Inflammatory macrophage treated with lipopolysaccharide for 4 hours (primary cell): ENCODE measurements around the gene ID1.
"Not testable (repeated sequence)": the region's sequence is repeated elsewhere in the genome, so short reads cannot be mapped to it uniquely, and the experiment has no call there.

ENCODE experiments used
- DNase-seq: peaks from one replicate; pipeline ENCODE4 v3.0.0-alpha.2; 2020

ID1 gene

DNA sequence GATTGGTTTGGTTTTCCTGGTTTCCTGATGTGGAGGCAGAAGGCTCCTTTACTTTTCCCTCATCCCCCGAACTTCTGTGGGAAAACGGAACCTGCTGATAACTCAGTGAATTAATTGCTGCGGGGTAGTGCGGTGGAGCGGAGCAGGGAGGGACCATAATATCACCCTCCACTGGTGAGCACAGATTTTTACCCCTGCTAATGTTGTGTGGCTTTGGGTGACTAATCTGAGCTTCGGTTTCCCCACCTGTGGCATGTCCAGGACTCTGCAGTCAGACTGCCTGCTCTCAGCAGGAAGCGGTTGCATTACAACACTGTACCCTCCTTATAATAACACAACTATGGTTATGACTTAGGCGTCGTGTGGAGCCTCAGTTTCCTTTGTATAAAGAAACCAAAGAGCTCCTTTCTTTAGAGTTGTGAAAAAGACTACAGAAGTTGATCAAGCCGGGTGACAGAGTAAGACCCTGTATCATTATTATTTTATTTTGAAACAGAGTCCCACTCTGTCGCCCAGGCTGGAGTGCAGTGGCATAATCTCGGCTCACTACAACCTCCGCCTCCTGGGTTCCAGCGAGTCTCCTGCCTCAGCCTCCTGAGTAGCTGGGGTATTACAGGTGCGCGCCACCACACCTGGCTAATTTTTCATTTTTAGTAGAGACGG is 2.2 kb upstream of the ID1 start:
- DNase-seq: no peak

DNA sequence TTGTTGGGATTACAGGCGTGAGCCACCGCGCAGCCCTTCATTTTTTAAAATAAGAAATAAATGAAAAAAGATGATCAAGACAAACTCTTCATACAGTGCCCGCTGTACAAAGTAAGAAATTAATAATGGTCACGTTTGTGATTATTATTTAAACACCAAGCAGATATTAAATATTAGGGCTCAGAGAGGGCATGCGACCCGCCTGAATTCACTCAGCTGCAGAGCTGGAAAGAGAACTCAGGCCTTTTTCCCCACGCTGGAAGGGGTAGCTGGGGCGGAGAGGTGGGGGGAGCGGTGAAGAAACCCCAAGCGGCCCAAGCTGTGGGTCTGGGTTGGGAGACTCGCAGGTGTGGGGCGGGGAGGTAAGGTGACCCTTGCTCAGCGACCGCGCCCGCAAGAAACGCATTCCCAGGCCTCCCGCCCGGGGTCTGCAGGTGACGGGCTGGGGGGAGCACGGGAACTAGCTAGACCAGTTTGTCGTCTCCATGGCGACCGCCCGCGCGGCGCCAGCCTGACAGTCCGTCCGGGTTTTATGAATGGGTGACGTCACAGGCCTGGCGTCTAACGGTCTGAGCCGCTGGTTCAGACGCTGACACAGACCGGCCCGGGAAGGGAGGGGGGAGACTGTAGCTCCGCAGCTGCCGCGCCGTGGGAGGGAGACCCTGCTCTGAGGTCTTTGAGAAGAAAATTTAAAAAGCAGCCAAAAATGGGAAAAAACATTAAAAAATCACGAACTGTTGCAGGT is 1.1 kb upstream of the ID1 start:
- DNase-seq: peak; percentile 86

- no peak for DNase-seq
Measured at GRCh38 chr20:31604567-31605030, 490 bp upstream of the ID1 start.

DNA sequence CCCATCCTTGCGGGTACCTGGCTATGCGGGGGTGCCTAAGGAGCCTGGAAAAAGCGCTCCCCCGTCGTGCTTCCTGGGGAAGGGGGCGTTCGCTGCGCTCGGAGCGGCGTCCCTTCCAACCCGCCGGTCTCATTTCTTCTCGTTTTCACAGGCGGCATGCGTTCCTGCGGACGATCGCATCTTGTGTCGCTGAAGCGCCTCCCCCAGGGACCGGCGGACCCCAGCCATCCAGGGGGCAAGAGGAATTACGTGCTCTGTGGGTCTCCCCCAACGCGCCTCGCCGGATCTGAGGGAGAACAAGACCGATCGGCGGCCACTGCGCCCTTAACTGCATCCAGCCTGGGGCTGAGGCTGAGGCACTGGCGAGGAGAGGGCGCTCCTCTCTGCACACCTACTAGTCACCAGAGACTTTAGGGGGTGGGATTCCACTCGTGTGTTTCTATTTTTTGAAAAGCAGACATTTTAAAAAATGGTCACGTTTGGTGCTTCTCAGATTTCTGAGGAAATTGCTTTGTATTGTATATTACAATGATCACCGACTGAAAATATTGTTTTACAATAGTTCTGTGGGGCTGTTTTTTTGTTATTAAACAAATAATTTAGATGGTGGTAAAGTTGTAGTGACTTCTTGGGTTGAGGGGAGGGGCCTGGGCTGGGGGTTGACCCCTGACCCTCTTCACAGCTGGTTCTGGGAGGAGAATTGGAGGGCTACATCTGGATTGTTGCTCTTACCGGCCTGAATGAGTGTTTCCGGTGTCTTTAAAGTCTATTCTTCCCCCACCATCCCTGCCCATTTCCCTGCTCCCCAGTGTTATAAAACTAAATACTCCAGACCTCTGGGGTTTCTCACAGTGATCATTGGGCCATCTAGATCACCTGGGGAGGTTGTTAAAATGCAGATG is 1.1 kb downstream of the ID1 start:
- DNase-seq: no peak

GRCh38 chr20:31606804-31607639 is 1.9 kb downstream of the ID1 start:
- DNase-seq: no peak

DNA sequence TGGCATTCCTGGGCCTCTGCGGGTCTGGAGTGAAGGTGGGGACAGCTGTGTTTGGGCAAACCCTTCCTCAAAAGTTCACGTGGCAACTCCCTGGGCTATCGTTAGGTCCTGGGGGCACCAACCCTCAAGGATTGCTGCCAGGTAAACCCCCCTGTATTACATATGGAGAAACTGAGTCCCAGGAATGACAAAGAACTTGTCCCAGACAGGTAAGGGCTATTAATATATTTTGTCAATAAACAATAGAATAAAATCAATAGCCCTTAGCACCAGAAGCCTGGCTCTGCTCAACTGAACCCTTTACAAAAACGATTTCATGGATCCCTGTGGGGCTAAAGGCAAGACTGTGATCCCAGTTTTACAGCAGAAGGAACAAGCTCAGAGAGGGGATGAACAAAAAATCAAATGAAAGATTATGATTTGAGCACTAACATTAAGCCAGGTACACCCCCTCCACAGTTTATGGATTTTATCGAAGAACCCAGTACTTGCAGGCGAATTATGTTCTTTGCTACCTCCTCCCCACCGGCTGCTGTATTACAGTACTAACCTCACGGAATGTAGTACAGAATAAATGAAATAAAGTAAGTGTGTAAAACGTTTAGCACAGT is 2.7 kb downstream of the ID1 start:
- DNase-seq: no peak

DNA sequence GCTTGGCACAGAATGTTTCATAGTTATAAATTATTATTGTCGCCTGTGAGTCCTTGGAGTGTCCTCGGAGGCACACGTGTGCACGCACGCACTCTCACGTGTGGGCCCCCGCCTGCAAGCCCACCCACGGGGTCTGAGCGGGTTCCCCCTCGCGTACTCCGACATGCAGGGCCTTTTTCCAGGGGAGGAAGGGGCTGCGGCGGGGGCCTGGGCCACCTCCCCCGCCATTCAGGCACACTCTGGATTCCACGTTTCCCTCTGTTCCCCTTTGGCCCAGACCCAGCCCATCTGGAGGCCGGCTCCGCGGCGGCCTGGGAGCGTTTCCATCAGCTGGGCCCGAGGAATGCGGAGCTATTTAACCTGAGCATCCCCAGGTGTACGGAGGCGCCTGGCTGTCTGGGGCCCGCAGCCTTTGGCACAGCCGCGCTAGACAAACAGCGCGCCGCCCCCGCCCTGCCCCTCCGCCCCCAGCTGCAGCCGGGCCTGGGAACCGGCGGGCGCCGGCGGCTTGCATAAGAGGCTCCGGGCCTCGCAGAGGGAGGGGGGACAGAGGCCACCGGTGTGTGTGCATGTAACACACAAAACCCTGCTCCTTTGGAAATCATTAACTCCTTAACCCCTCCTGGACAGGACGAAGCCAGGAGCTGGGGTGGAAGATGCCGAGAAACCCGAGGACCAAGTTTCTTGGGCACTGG is 3.3 kb downstream of the ID1 start:
- no peak for DNase-seq

- not testable (repeated sequence) for DNase-seq
Measured at GRCh38 chr20:31612271-31612640, 7.2 kb downstream of the ID1 start.

- no peak for DNase-seq
Measured at GRCh38 chr20:31615416-31615815, 10.3 kb downstream of the ID1 start.

- peak; percentile 81 for DNase-seq
Measured at GRCh38 chr20:31617432-31618104, 12.5 kb downstream of the ID1 start.

DNA sequence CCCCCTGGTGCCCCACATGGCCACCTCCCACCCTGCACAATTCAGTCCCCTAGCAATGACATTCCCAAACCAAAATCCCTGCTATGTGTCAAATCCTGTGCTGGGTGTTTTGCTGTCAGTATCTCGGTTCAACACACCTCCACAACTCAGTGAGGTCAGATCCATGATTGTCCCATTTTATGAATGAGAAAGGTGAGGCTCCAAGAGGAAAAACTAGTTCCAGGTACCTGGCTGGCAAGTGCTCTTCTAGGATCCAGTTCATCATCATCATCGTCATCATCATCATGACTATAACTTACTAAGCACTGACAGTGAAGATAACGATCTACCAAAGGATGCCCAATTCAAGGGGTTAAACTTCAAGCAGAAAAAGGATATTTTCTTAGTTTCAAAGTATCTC is 15.2 kb downstream of the ID1 start:
- no peak for DNase-seq

DNA sequence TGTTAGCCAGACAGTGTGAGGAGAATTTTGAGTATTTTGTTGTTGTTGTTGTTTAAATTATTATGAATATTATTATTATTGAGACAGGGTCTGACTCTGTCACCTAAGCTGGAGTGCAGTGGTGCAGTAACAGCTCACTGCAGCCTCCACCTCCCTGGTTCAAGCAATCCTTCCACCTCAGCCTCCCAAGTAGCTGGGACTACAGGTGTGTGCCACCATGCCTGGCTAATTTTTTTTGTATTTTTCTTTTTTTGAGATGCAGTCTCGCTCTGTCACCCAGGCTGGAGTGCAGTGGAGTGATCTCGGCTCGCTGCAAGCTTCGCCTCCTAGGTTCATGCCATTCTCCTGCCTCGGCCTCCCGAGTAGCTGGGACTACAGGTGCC is 18.0 kb downstream of the ID1 start:
- not testable (repeated sequence) for DNase-seq

DNA sequence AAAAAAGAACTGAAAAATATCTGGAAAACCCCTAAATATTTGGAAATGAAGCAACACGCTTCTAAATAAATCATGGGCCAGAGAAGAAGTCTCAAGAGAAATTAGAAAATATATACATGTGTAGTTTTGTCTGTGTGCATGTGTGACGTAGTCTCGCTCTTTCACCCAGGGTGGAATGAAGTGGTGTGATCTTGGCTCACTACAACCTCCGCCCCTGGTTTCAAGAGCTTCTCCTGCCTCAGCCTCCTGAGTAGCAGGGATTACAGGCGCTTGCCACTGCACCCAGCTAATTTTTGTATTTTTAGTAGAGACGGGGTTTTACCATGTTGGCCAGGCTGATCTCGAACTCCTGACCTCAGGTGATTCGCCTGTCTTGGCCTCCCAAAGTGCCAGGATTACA is 21.4 kb downstream of the ID1 start:
- DNase-seq: not testable (repeated sequence)

DNA sequence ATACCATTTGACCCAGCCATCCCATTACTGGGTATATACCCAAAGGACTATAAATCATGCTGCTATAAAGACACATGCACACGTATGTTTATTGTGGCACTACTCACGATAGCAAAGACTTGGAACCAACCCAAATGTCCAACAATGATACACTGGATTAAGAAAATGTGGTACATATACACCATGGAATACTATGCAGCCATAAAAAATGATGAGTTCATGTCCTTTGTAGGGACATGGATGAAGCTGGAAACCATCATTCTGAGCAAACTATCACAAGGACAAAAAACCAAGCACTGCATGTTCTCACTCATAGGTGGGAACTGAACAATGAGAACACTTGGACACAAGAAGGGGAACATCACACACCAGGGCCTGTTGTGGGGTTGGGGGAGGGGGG is 23.0 kb downstream of the ID1 start:
- DNase-seq: not testable (repeated sequence)

DNA sequence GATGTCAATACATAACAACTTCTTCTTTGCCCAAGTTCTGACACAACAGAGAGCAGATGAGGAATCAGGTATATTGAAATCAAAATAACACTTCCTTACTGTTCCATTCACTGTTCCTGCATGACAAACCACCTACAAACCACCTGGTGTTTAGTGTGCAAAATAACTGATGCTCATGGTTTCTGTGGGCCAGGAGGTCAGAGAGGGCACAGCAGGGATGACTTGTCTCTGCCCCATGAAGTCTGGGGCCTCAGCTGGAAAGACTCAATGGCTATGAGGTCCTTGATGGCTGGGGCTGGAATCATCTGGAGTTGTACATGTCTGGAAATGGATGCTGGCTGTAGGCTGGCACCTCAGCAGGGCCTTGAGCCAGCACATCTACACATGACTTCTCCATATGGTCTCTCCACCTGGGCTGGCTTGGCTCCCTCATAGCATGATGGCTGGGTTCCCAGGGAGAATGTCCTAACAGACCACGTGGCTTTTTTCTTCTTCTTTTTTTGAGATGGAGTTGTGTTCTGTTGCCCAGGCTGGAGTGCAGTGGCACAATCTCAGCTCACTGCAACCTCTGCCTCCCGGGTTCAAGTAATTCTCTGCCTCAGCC is 25.2 kb downstream of the ID1 start:
- DNase-seq: no peak

DNA sequence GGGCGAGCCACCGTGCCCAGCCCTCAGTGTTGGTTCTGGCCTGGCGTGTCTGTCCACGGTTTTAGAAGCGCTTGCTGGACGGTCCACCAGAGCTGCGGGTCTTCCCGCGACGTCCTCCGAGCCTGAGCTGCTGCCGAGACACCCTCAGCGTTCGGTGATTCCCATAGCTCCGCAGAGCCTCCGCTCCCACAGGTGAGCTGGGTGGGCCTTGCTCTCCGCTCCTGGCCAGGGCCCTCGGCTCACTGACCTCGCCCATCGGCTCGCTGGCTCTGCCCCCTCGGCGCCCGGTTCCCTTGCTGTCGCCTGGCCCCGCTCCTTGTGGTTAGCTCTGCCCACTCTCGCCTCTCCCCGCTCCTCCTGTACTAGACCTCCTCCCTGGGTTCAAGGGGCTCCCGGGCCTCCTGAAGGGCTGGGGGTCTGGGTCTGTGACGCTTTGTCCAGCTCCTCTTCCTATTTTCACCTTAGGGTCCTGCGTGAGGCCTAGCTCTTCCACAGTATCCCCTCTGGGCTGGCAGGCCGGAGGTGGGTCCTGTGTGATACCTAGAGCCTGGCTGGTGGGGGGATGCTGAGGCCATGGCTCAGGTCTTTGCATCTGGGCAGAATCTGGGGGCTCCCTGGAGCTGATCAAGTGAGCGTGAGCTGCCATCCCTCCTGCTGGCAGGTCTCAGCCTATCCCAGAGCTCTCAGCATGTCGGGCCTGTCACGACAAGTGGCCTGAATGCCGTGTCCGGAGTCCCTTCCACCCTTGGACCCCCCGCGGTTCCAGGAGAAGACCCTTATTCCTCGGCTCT is 27.7 kb downstream of the ID1 start:
- DNase-seq: no peak

- DNase-seq: no peak
Measured at GRCh38 chr20:31633339-31633914, 28.3 kb downstream of the ID1 start.

DNA sequence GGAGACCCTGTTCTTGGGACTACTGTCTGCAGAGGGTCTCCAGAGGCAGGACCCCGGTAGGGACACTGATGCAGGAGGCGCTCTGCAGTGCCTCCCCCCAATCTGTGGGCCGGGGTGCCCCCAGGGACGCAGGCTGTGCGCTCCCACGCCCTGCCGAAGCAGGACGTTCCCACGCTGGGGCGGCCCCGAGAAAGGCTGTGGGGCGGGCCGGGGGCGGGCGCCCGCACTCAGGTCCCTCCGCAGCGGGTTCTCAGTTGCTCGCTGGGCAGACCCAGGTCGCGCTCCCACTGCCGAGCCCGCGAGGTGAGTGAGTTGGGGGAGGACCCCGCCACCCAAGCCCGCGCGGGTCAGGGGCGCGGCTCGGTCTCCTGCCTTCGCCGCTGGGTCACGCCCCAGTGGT is 32.6 kb downstream of the ID1 start, which contains the start of gene COX4I2:
TSS of gene COX4I2 (plus strand) at position 253 of the 400 bp plus-strand sequence. CDS start 1,106 bp downstream, outside the sequence.
- DNase-seq: no peak

- DNase-seq: no peak
Measured at GRCh38 chr20:31638317-31638716, 33.2 kb downstream of the ID1 start.
